ENCODE results near the gene USP36.

The USP36 gene

DNA sequence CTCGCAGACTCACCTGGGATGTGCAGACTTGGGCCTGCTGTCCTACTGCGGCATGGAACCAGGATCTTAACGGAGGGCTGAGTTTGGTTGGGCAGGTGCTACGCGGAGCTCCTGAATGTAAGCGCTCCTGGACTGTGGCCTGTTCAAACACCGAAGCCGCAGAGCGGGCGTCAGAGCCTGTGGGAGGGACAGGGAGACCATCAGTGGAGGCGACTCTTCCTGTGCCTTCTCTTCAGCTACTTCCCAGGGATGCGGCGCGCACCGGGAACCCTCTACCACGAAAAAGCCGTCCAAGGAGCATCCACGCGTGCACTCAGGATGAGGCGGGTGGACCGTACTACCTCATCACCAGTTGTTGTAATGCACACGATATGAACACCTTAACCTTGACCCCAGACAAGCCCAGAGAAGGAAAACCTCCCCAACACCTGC, 2.0 kb downstream of the USP36 start:
- no peak for DNase-seq (ENCODE audit: low spot score)

DNA sequence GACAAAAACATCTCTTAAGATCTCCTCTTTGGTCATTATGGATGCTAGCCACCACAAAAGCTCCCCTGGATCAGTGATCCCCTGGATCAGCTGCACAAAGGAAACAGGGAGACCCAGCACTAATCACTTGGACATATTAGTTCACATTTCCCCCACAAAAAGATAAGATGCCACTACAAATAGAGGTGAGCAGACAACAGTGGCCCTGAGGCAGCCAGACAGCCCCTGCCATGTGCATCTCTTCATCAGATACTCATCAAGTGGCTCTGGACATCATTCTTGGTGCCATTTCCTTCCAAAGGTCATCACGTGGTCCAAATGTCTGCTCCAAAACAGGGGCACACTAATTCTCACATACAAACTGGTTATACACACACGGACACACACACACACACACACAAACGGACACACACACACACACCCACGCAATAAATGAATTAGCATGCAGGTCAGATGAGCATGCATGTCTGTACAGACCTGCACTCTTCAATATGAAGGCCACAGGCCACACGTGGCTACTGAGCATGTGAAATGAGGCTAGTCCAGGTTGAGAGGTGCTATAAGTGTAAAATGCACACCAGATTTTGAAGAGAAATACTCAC, 4.1 kb downstream of the USP36 start:
- DNase-seq (ENCODE audit: low spot score): no peak

DNA sequence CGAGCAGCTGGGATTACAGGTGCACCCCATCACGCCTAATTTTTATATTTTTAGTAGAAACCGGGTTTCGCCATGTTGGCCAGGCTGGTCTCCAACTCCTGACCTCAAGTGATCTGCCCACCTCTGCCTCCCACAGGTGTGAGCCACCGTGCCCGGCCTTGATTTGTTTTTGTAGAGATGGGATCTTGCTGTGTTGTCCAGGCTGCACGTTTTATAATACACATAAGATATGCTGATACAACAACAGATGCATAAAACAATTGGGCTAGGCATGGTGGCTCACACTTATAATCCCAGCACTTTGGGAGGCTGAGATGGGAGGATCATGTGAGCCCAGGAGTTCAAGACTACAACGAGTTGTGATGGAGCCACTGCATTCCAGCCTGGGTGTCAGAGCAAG, 6.0 kb downstream of the USP36 start:
- no peak for DNase-seq (ENCODE audit: low spot score)

DNA sequence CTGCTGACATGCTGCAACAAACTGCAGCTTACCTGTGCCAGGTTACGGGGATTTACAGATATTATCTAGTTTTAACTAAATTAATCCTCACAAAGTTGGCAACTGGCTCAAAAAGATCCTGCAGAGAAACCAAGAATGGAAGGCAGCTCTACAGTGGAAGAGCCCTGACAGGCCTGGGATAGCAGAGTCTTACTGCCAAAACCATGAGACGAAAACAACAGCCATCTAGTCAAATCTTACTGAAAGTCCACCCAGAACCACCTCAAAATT, 8.1 kb downstream of the USP36 start:
- no peak for DNase-seq (ENCODE audit: low spot score)

DNA sequence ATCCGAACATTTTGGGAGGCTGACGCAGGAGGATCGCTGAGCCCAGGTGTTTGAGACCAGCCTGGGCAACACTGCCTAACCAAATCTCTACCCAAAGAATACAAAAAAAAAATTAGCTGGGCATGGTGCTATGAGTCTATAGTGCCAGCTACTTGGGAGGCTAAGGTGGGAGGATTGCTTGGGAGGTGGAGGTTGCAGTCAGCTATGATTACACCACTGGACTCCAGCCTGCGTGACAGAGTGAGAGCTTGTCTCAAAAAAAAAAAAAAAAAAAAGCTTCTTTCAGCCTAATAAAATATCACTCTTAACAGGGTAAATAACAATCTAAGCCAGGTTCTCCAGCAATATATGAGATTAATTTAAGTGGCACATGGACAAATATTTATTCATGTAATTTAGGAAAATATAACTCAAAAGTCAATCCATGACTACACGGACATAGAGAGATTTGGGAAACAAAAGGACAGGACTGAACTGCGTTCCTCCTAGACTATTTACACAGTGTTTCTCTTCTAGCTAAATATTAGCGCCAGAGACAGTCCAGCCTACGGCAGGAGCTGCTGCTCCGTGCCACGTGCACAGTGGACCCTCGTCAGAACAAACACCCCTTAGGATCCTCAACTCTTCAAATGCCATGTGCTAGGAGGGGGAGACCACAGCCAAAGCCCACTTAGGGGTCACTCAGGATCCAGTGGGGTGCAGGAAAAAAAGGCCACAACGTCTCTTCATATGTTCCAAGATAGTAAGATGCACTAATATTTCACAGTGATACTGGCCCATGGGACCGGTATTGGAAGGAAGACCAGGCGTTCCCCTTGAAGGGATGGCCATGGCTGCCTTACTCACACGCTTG, 8.7 kb downstream of the USP36 start:
- no peak for DNase-seq (ENCODE audit: low spot score)

DNA sequence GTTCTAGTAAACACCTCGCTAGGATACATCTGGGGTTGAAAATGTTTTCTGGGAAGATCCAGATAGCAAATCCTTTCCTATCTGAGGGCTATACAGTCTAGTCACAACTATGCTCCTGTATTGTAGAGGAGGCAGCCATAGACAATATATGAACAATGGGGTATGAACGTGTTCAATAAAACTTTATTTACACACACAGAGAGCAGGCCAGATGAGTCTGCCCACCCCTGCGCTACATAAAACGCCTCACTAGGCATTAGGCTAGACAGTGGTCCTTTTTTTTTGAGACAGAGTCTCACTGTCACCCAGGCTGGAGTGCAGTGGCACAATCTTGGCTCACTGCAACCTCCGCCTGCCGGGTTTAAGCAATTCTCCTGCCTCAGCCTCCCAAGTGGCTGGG, 11.1 kb downstream of the USP36 start:
- no peak for DNase-seq (ENCODE audit: low spot score)

DNA sequence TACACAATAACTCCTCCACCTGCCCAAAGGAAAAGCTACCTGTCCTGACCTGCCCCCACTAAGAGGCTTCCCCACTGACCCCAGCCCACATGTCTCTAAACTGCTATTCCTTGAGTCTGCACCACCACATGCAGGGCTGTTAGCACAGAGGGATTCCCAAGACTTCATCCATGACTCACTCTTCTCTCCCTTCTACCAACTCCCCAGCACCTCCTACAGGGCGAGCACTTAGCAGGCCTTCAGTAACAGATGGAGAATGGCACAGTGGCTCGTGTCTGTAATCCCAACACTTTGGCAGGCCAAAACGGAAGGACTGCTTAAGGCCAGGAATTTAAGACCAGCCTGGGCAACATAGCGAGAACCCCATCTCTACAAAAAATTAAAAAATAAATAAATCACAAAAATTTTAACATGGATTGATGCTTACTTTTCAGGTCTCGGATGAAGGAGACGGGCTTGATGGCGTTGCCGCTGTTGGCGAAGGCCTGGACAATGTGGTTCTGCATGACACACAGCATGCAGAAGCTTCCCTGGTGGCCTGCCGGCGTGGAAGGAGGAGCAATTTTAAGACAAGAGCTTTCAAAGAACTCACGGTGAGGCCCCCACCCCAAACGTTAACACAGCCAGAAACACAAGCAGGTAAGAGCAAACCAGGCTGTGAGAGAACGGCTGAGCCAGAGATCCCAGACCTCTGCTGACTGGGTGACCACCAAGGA, 12.0 kb downstream of the USP36 start:
- no peak for DNase-seq (ENCODE audit: low spot score)

DNA sequence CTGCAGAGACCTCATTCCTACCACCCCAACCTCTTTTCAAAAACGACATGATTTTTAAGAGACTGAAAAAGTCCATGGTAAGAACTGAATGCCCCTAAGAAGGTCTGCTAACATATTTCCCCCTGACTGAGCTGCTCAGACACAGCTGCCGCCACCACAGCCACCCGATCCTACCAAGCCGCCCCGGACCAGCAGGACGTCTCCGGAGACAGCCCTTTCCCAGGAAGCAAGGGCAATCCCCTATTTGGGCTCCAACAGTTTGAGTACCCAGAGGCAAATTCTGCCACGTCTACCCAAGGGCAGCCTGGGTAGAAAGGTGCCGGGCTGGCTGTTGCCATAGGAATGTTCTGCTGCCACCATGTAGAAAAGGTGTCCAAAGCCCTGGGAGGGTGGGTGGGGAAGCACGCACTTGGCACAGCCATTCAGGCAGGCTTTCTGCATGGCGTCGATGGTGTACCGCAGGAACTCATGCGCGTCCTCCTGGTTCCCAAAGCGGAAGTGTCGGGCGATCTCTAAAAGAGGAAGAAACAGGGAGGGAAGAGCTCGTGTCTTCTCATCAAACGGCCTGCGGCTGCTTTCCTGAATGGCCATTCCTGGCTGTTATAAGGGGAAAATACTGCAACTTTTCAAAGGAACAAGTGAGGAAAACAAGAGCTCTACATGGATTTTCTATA, 13.6 kb downstream of the USP36 start:
- no peak for DNase-seq (ENCODE audit: low spot score)

DNA sequence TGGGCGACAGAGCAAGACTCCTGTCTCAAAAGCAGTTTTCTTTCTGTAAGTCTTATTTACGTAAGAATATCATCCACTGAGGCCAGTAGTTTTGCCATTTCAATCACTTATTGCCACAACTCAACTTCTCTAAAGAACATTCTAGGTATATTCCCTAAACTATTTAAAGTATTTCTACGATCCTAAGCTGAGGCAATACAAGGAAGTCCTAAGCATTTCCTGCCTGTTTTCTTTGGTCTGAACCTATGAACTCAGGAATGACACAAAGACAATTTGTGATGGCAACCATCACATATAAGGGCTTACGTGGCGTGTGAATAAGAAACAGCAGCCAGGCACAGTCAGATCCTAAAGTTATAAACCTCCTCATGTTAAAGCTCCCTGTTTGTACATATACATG, 14.2 kb downstream of the USP36 start:
- DNase-seq (ENCODE audit: low spot score): no peak

DNA sequence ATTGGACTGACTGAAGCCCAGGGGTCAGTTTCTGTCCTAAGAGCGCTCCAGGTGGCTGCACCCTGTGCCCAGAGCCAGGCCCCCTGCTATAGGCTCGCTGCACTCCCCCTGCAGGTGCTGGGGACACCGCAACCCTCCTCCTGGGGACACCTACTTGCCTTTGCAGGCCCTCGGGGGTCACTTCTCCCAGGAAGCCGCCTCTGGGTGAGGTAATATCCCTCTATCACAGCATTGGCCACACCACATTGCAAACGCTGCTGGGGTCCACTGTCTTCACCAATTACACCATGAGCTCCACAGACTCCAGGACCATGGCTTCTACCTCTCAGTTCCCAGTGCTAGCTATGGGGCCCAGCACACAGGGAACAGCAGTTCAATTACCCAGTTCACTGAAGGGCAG, 14.9 kb downstream of the USP36 start:
- no peak for DNase-seq (ENCODE audit: low spot score)

DNA sequence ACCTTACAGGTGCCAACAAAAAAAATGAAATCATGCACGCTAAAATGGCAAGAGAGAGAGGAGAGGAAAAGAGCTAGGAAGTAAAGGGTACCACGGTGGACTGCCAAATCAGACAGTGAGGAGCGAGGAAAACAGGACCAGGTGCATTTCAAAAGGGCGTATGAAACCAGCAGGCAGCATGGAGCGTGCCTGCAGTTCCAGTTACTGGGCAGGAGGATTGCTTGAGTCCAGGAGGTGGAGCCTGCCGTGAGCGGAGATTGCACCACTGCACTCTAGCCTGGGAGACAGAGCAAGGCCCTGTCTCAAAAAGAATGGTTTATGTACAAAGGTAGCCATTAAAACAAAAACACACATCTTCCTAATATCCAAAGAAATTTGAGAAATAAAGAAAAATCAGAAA, 16.4 kb downstream of the USP36 start:
- DNase-seq (ENCODE audit: low spot score): no peak

DNA sequence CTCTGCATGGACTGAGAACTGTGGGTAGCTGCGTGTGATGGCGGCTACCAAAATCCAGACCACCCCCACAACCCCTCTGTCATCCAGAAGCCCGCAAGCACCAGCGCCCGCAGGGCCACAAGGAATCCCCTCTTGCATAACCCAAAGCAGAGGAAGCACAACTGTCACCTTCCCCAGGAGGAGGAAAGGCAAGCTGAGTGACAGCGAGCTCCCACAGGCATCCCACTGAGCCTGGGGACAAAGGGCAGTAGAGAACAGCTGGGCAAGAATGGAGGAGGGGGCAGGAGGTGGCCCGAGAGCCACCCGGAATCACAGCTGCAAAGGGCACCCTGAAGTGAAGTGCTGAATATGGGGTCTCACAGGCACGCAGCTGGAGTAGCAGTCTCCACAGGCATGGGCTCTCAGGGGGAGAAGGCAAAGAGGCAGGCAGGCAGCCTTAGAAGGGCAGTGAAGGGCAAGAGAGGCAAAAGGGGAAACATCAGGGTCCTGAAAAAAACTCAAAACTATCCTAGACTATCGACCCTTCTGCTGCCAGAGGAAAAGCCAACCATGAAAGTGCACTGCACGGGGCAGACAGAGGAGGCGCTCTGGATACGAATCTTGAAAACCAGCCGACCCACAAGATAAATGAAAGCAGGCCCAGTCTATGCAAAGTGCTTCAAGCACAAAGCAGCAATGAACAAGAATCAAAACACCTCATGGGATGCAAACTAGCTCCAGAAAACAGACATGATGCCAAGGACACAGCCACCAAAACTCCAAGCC, 17.1 kb downstream of the USP36 start:
- DNase-seq (ENCODE audit: low spot score): no peak

DNA sequence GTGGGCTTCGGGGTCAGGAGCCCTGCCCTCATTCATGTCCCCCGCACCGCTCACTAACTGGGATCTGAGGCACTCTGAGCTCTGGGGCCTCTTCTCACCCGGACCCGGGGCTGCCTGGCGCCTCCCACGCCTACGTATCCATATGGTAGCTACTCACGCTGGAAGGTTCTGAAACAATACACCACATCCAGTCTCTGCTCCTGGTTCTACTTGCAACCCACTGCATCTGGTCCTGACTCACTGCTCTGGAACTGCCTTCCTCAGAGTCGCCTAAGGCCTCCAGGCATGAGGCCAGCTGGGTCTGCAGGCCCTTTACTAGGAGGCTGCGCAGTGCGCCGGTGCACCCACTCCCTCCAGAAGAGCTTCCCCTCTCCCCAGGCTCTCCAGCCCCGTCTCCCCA, 18.1 kb downstream of the USP36 start:
- no peak for DNase-seq (ENCODE audit: low spot score)

DNA sequence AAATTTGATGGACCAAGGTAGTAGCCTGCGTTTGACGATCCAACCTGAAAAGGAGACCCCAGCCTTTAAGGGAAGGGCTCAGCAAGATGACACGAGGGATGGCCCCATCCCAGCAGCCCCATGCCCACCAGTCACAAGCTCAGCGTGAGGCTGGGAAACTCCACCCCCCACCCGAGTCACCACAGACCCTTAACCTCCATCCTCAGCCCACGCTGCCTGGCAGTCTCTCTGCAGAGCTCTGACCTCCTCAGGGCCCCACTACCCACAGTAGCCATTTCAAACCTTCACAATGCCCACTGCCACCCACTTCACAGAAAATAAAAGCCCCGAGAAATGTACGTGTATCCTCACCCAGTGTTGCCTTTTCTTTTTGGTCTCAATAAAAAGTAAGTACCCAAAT, 18.7 kb downstream of the USP36 start:
- DNase-seq (ENCODE audit: low spot score): no peak

DNA sequence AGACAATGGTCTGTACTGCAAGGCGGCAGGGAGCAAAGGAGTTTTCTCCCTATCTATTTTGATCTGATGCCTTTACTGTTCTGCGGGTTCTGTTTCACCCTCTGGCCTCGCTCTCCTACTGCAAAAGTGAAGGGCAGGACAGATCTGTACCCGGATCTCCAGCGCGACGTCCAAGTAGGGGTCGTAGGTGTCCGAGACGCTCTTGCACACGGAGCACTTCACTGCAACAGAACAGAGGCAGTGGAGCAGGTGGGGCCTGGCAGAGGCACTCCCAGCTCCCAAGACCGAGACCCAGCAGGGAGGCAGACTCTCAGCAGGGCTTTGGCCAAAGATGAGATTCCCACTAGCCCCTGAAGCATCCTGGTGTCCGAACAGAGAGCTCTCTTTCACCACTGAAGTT, 19.8 kb downstream of the USP36 start:
- DNase-seq (ENCODE audit: low spot score): no peak

DNA sequence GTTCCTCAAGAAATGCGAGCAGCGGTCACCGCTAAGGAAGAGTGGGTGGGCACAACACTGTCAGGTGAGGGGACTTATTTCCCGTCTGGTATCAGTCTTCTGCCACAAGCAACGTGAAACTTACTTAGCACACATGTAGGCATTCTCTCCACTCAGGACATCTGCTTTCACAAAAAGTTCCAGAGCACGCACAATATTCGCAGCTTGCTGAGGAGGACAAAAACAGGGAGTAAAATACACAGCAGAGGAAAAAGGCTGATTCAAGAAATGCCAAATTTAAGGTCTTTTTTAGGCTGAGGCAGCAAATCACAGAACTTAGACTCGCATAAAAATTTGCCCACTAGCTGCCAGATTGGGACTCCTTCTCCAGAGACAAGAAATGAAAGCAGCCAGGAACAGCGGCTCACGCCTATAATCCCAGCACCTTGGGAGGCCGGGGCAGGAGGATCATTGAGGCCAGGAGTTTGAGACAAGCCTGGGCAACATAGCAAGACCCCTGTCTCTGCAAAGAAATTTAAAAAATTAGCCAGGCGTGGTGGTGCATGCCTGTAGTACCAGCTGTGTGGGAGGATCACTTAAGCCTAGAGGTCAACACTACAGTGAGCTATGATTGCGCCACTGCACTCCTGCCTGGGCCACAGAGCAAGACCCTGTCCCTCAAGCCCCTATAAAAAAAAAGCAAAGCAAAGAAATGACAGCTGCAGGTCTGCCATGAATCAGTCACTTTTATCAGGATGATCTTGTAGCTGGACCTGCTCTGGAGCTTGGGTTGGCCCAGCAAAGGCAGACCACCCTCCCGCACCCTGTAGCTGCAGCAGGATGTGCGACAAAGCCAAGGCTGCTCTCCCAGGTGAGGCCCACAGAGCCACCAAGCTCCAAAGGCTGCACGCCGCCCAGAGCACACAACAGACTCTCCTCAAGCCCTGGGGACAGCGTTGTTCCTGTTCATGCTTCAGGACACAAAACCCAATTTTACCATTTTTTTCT, 20.5 kb downstream of the USP36 start:
- no peak for DNase-seq (ENCODE audit: low spot score)

DNA sequence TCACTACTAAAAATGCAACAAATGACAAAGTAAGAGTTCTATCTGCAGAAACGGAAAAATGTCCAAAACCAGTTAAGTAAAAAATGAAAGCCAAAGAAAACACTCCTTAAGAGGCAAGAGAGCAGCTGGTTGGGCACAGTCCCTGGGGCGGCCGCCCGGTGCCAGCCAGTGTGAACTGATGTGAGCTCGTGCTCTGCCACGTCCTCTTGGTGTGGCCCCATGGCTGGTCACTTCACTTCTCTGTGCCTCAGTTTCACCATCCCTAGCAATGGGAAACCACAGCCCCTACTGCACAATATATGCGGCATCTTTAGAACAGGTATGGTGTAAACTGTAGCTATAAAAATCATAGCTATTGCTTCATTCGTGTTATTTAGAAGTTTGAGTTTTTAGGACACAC, 21.2 kb downstream of the USP36 start:
- DNase-seq (ENCODE audit: low spot score): no peak

DNA sequence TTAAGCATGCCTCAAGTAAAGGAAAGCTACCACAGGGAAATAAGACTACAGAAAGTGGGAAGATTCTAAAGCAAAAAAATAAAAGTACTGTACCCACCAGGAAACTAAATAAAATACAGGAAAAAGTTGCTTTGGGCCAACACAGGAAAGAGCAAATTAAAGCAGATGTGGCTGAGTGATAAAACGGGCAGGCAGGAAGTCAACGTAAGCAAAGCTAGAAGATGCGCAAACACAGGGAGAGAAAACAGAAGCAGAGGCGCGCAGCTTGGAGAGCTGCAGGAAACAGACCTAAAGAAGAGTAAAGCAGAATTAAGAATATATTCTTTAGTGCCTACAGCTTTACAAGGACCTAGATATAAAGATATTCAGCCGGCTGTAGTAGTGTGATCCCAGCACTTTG, 21.7 kb downstream of the USP36 start:
- DNase-seq (ENCODE audit: low spot score): no peak

DNA sequence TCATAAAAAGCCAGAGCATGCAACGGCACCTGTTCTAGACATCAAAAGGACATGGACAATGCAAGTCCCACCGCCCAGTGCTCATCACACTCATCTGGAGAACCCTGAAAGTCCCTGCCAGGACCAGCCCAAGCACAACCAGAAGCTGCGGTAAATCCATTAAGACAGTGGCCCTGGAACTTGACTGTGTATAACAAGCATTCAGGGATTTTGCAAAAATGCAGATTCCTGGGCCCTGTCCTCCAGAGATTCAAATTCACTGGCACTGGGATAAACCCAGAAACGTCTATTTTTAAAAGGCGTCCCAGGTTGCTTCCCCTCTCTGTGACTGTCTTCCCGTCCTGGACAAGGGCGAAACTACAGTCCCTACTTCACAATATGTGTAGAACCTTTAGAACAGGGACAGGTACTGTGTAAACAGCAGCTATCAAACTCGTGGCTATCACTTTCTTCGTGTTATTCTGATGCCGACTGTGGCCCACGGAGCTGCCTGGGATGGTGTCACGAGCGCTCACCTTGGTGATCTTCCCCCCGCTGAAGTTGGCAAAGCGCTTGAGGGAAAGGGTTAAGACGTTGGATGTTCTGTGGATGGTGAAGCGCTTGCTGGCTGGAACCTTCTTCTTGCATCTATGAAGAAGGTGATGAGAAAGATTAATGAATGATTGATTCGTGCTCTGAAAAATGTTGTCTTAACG, 22.3 kb downstream of the USP36 start:
- DNase-seq (ENCODE audit: low spot score): no peak

DNA sequence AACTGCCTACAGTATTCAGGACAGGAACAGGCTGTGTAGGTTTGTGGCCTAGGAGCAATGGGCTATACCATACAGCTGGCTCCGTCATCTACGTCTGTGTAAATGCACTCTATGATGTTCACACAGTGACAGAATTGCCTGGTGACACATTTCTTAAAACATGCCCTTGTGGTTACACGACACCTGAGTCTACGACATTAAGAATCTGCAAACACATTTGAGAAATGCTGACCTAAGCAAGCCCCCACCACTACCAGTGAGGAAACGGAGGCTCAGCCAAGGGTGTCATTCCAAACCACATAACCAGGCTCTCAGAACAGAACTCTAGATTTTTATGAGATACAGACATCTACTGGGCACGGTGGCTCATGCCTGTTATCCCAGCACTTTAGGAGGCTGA, 23.5 kb downstream of the USP36 start:
- DNase-seq (ENCODE audit: low spot score): no peak

All from COLO829 (cell line).